ENCODE data around the gene XKRX.
A peak's percentile ranks its signal among the peaks of the same experiment; 100 is the strongest.

XKRX gene
- 0 to 1.1 (median 0.05) reads per million in 17 experiments for total RNA-seq

- DNase-seq = peak in 1 of 4 experiments; percentile 6
Measured at GRCh38 chrX:100928660-100929613, at the start of gene XKRX. TSS of gene XKRX (minus strand) at chrX:100928917. CDS start at chrX:100928304, 613 bp downstream.

DNA sequence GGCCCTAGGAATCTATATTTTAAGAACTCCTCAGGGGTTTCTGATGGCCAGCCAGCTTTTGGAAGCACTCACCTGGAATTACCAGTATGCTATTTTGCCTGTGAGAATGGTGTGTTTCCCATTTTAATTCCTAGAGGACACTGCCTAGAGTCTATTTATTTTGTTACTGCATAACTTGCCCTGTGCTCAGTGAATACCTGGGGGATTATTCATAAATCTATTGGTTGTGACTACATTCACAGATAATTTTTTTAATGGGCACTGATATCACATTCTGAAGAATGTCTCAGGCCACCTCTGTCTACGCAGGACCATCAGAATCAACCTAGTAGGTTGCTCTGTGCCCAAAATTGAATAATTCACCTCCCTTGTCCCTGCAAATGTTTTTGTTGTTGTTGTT, 47.5 kb upstream of the XKRX start:
- no peak for DNase-seq

DNA sequence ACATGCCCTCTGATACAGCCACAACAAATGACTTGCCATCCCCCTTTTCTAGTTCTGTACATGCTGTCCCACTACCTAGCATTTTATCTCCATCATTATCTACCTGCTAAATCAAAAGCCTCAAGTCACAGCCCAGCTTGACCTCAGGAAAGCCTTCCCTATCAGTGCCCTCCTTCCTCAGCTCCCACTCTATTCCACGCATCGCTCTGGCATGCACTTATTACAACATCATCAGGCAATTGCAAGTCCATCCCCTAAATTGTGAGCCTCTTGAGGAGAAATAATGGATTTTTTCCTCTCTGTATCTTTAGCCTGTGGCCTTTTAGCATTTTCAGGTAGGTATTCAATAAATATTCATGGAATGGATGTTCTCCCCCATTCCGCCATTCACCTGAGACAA, 46.5 kb upstream of the XKRX start:
- no peak for DNase-seq

DNA sequence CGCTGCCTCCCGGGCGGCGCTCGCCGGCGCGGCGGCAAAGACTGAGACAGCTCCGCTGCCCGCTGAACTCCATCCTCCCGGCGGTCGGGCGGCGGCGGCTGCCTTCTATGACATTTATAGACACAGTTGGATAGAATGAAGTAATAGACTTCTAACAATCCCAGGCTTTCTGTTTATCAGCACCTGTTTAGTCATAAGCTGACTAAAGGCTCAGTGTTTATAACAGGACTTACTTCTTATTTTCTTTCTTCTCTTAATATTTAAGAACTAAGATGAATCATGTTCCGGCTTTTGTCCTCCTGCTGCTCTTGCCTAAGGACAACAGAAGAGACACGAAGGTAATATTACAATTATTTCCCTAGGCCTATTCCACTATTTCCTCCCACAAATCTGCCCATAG, 44.7 kb upstream of the XKRX start:
- no peak for DNase-seq

GRCh38 chrX:100969936-100970335, 41.2 kb upstream of the XKRX start:
- no peak for DNase-seq

GRCh38 chrX:100969408-100969807, 40.7 kb upstream of the XKRX start, which contains the start of gene ARL13A:
TSS of gene ARL13A (plus strand) at chrX:100969708. CDS start at chrX:100973690, 3,982 bp downstream.
- no peak for DNase-seq

- peak in 2 of 4 experiments; percentile 3 to 9 for DNase-seq
Measured at GRCh38 chrX:100964362-100964761, 35.6 kb upstream of the XKRX start.

DNA sequence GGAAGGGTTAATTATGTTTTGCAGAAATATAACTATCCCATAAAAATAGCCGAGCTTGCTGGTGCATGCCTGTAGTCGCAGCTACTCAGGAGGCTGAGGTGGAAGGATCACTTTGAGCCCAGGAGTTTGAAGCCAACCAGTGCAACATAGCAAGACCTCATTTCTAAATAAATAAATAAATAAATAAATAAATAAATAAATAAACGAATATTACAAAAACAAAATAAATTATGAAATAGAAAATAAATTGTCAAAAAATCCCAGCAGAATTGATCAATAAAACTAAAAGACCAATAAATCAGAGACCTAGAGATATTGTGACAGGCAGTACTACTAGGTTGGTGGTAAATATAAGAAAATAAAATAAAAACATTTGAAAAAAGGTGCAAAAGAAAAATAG, 34.1 kb upstream of the XKRX start:
- DNase-seq = no peak

DNA sequence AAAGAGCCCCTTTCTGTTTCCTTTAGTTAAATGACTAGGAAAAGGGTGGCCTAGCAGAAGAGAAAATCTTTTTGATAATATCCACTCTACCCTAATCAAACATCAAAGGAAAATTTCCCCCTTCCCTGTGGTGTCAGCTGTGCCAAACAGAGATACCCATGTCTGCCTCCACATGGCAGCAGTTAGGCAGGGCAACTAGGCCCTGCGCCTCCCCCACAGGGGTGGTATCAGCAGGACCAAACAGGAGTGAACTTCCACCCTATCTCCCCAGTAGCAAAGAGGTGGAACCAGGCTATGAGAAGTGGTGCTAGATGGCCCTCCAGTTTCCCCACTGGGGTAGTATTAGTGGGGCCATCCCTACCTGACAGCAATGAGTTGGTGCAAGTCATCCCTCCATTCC, 19.8 kb upstream of the XKRX start:
- no peak for DNase-seq

- DNase-seq = peak in 1 of 4 experiments; percentile 4
Measured at GRCh38 chrX:100946299-100946927, 17.7 kb upstream of the XKRX start.

DNA sequence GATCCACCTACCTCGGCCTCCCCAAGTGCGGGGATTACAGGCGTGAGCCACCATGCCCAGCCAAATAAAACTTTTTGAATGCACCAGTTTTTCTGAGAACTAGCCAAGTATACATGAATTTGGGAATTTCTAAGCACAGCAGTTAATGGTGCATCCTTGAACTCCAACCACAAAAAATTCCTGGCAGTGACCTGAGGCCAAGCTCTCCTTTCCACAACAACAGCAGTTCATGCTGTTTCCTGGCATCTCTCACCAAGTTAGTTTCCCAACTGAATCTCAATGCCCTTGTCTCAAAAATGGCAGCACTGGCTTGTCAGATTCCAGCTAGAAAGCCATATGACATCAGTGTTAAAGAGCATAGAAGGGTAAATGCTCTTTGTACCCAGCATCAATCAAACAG, 15.9 kb upstream of the XKRX start:
- no peak for DNase-seq

GRCh38 chrX:100939333-100939732, 10.6 kb upstream of the XKRX start:
- no peak for DNase-seq

DNA sequence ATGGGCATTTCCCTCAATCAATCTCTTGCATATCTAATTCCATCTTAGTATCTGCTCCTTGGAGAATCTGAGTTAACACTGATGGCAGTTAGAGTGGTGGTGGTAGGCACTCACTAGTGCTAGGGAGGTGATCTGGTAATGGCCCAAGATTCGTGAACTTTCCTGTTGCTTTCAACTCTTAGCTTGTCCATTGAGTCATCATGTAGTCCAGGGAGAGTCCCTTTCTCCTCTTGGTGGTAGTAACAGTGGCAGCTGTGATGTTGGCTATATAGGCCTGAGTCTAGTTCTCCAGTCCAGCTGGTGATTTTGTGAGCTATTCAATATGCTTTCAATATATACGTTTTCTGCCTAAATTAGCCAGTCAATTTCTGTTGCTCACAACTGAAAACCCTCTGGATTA, 7.0 kb upstream of the XKRX start:
- DNase-seq = no peak

DNA sequence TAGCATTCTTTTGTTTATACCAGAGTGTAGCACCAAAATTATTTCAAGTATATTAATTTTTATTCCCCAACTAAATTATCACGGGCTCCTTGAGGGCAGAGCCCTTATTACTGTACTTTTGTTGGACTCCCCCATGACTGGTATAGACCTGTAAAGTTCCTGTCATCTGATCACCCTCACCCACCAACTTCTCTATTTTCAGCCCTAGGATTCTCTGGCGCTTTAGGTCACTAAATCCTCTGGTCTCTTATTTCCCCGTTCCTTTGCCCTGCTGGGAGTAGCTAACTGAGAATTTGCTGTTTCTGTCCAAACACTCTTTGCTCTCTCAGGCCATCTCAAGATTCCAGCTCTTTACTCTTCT, 3.2 kb upstream of the XKRX start:
- DNase-seq = peak in 1 of 4 experiments; percentile 16

DNA sequence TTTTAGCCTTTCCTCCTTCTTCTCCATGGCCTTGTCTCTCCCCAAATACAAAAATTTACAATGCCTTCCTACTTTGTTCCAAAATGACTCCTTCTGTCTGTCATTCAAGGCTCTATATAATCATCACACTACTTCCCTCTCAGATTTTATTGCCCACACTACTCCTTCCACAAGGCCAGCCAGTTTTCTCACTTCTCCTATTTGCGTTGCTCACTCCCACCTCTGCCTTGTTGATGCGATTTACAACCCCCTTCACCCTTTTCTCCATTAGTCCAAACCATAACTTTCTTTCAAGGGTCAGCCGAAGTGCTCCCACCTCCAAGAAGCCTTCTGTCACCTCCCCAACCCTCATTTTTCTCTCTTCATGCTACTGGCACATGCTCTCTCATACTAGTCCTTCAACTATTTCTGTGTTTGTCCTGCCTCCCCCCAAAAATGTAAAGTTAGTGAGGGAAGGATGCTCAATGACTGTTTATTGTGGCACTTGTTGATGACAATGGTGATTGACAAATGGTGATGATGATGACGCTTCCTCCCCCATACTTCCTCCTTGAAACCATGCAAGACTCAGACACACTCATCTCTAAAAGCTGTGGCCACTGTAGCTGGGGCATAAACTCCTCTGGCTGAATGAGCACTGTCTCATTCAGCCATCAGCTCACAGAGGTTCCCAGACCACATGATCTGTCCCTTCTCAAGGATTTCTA, 2.7 kb upstream of the XKRX start:
- peak; percentile 8 to 44 (median 16) for DNase-seq

- no peak for DNase-seq
Measured at GRCh38 chrX:100926453-100926852, 2.3 kb downstream of the XKRX start.

DNA sequence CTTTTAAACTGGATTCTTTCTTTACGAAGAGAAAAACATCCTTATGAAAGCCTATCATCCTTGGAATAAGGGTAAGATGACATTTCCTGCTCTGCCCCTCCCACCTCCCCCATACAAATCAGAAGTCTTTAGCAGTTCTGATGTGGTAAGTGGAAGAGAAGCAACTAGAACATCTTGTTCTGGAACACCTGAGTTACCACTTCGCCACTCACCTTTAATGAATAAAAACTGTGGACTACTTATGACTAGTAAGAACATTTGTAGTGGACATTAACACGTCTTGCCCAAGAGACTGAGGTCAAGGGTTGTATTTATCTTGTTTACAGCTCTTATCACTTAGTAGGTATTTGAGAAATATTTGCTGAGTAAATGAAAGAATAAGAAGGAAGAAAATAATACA, 4.3 kb downstream of the XKRX start:
- DNase-seq = no peak

DNA sequence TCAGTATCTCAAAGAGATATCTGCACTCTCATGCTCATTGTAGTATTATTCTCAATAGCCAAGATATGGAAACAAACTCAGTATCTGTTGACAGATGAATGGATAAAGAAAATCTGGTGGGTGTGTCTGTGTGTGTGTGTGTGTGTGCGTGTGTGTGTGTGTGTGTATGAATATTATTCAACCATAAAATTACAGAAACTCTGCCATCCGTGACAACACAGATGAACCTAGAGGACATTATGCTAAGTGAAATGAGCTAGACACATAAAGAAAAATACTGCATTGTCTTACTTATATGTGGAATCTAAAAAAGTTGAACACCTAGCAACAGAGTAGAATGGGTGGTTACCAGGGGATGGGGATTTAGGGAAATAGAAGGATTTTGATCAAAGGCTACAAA, 13.2 kb downstream of the XKRX start:
- no peak for DNase-seq

DNA sequence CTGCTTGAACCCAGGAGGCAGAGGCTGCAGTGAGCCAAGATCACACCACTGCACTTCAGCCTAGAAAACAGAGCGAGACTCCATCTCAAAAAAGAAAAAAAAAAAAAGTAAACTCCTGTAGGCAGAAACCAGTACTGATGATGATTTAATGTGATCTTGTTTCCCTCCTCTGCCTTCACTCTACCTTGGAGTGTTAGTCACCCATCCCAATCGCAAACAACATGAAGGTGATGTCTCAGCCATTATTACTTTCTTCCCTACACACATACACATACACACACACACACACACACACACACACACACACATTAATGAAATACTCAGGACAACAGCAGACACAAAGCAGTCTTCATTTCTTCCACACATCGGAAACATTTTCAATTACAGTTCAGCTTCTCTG, 15.6 kb downstream of the XKRX start:
- DNase-seq = no peak

DNA sequence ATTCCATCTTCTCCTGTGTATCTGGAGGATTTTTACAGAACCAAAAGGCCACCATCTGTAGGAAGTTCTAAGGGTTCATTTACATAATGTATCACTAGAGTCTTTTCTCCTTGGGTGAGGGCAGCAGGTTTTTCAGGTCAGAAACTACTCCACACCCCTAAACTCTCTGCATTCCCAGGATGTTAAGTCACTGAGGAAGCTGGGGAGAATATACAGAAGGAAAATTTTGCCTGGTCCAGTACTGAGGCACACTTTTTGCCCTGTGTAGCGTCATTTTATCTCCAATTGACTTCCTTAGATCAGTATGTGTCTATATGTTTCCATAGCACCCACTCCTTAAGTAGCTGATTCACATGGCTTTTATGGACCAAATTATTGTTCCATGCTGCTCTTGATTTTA, 17.0 kb downstream of the XKRX start:
- DNase-seq = no peak

- no peak for DNase-seq
Measured at GRCh38 chrX:100905620-100906019, 23.1 kb downstream of the XKRX start.

- DNase-seq = no peak
Measured at GRCh38 chrX:100904433-100904832, 24.3 kb downstream of the XKRX start.

All from suppressor macrophage (primary cell).